ENCODE results near the gene HSF2BP. TPM values are rescaled to one million over a fixed set of nuclear protein-coding genes. Genes with fewer than 3 reads are reported as not detected.
"Not testable (repeated sequence)": the region's sequence is repeated elsewhere in the genome, so short reads cannot be mapped to it uniquely, and the experiment has no call there.

The HSF2BP gene
- total RNA-seq, 1 donor from 2014 or later: 1.2 TPM

GRCh38 chr21:43588957-43589356, 70.3 kb downstream of the HSF2BP start:
- intact Hi-C loops (cut with micrococcal nuclease): no loop called here
- Mint-ChIP-seq H3K36me3 (ENCODE audit: low read depth) (no peaks in the 10 kb centered on the region), H3K4me1 (ENCODE audit: low read depth) (no peaks in the 10 kb centered on the region)

DNA sequence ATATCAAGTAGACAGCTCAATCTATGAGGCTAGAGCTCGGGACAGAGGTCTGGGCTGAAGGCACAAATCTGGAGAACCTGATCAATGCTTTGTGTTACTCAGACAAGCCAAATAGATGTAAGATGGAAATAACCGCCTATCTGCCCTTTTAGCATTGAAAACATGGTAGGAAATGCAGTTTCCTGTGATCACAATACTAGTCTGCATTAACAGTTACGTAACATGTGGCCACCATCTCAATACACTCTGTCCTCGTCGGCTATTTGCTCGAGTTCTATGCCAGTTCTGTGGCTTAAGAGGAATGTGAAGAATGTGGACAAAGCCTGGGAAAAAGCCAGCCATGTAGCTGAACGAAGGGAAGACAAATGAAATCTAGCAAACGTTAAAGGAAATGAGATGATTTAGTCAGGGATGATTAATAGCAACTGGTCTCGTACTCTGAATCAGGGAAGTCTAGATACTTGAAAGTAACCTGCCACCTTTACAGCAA, 73.3 kb downstream of the HSF2BP start:
- H3K9me3 Mint-ChIP-seq: no peaks in the 10 kb centered on the region
- no peak overlapping the region for H3K4me3 Mint-ChIP-seq
- no peak overlapping the region for H3K27ac Mint-ChIP-seq

More at GRCh38 chr21:43588957-43589356, 70.3 kb downstream of the HSF2BP start:
- DNase-seq (ENCODE audit: low spot score): no peak
- Mint-ChIP-seq H3K4me3 (no peak overlapping the region), H3K27ac (no peak overlapping the region), H3K9me3 (no peaks in the 10 kb centered on the region), H3K27me3 (ENCODE audit: insufficient read depth) (peaks cover 26% of the 10 kb centered on the region)

DNA sequence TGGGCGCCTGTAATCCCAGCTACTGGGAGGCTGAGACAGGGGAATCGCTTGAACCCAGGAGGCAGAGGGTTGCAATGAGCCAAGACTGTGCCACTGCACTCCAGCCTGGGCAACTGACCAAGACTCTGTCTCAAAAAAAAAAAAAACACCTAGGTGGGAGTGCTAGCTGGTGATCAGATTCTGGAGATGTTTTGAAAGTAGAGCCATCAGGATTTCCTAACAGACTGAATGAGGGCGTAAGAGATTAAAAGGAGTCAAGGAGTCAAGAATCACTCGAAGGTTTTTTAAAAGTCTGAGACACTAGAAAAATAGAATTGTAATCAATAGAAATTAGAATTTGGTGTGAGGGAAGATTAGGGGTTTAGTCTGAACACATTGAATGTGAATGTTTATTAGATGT, 73.8 kb downstream of the HSF2BP start:
- intact Hi-C loops (cut with micrococcal nuclease): no loop called here
- no peak overlapping the region for H3K4me3 Mint-ChIP-seq
- no peaks in the 10 kb centered on the region for H3K9me3 Mint-ChIP-seq
- H3K27ac Mint-ChIP-seq: no peak overlapping the region
- H3K27me3 Mint-ChIP-seq (ENCODE audit: insufficient read depth): peaks cover 9% of the 10 kb centered on the region
- H3K36me3 Mint-ChIP-seq (ENCODE audit: low read depth): no peaks in the 10 kb centered on the region
- DNase-seq (ENCODE audit: low spot score): no peak
- H3K4me1 Mint-ChIP-seq (ENCODE audit: low read depth): no peaks in the 10 kb centered on the region

More for the DNA sequence above, 73.3 kb downstream of the HSF2BP start:
- intact Hi-C loops (cut with micrococcal nuclease): no loop called here
- no peaks in the 10 kb centered on the region for H3K36me3 Mint-ChIP-seq (ENCODE audit: low read depth)
- H3K27me3 Mint-ChIP-seq (ENCODE audit: insufficient read depth): peaks cover 10% of the 10 kb centered on the region
- H3K4me1 Mint-ChIP-seq (ENCODE audit: low read depth): no peaks in the 10 kb centered on the region
- DNase-seq (ENCODE audit: low spot score): no peak

- Mint-ChIP-seq H3K27me3 (ENCODE audit: insufficient read depth) (peaks cover 5% of the 10 kb centered on the region), H3K4me1 (ENCODE audit: low read depth) (no peaks in the 10 kb centered on the region), H3K36me3 (ENCODE audit: low read depth) (no peaks in the 10 kb centered on the region), H3K27ac (no peak overlapping the region), H3K9me3 (no peaks in the 10 kb centered on the region), H3K4me3 (no peak overlapping the region)
- DNase-seq (ENCODE audit: low spot score): no peak
- intact Hi-C loops (cut with micrococcal nuclease): no loop called here
These were observed 77.8 kb downstream of the HSF2BP start for GRCh38 chr21:43581453-43581852.

- Mint-ChIP-seq H3K27me3 (ENCODE audit: insufficient read depth) (peaks cover 5% of the 10 kb centered on the region), H3K4me1 (ENCODE audit: low read depth) (no peaks in the 10 kb centered on the region), H3K36me3 (ENCODE audit: low read depth) (no peaks in the 10 kb centered on the region), H3K27ac (no peak overlapping the region), H3K4me3 (no peak overlapping the region), H3K9me3 (no peaks in the 10 kb centered on the region)
- intact Hi-C loops (cut with micrococcal nuclease): no loop called here
- DNase-seq (ENCODE audit: low spot score): no peak
These were observed 80.5 kb downstream of the HSF2BP start for GRCh38 chr21:43578677-43579303.

DNA sequence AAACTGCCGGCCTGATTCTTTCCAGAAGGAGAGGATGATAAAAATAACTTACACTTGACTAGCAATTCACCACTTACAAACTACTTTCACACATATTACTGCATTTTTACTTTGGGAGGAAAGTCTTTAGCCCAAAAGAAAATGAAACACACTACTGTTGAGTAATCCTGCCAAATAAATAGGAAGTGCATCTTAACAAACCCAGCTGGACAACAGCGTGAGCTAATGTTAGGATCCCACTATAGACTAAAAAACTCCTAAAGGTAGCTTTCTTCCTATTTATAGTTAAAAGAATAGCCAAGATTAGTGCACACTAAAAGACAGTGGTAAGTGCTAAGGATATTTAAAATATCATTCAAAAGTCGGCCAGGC, 83.8 kb downstream of the HSF2BP start:
- H3K27ac Mint-ChIP-seq: no peak overlapping the region

DNA sequence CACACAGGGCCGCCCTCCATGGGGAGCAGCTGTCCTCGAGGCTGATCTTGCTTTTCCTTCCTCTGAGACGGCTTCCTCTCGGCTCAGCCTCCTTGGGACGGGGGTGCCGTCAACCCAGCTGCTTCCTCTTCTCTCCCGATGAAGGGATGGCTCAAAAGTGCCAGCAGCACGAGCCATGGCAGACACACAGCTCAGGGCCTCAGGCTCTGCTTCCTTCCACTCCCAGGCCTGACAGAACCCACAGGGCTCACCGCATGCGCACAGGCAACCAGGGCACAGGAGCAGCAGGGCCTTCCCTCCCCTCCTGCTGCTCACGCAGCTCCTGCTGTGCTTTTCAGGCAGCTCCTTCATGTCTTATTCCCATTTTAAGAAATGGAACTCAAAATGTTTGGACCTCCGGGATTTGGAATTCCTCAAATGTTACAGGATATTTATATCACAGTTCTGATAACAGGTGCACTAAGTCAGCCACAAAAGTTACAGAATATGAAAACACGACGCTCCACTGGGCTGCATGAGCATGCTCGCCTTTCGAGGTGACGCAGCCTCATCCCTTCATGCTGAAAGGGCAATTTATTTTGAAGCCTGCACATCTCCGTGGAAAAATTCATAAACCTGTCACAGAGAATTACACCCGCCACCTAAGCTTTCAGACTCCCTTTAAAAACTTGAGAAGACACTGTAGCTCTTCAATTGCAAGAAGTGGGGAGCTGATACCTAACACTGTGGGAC, 84.4 kb downstream of the HSF2BP start:
- peaks cover 11% of the 10 kb centered on the region for H3K27me3 Mint-ChIP-seq (ENCODE audit: insufficient read depth)
- no peak for DNase-seq (ENCODE audit: low spot score)
- H3K36me3 Mint-ChIP-seq (ENCODE audit: low read depth): no peaks in the 10 kb centered on the region
- intact Hi-C loops (cut with micrococcal nuclease): no loop called here
- H3K27ac Mint-ChIP-seq: no peak overlapping the region
- H3K4me3 Mint-ChIP-seq: no peak overlapping the region
- no peaks in the 10 kb centered on the region for H3K4me1 Mint-ChIP-seq (ENCODE audit: low read depth)
- no peaks in the 10 kb centered on the region for H3K9me3 Mint-ChIP-seq

More for the DNA sequence above, 83.8 kb downstream of the HSF2BP start:
- DNase-seq (ENCODE audit: low spot score): no peak
- no peaks in the 10 kb centered on the region for H3K9me3 Mint-ChIP-seq
- H3K4me3 Mint-ChIP-seq: no peak overlapping the region
- no peaks in the 10 kb centered on the region for H3K36me3 Mint-ChIP-seq (ENCODE audit: low read depth)
- H3K27me3 Mint-ChIP-seq (ENCODE audit: insufficient read depth): peaks cover 11% of the 10 kb centered on the region
- no peaks in the 10 kb centered on the region for H3K4me1 Mint-ChIP-seq (ENCODE audit: low read depth)
- intact Hi-C loops (cut with micrococcal nuclease): no loop called here

GRCh38 chr21:43573921-43574320, 85.4 kb downstream of the HSF2BP start:
- Mint-ChIP-seq H3K36me3 (ENCODE audit: low read depth) (no peaks in the 10 kb centered on the region), H3K4me3 (no peak overlapping the region), H3K4me1 (ENCODE audit: low read depth) (no peaks in the 10 kb centered on the region), H3K27ac (no peak overlapping the region), H3K27me3 (ENCODE audit: insufficient read depth) (peaks cover 6% of the 10 kb centered on the region), H3K9me3 (no peaks in the 10 kb centered on the region)
- intact Hi-C loops (cut with micrococcal nuclease): no loop called here
- DNase-seq (ENCODE audit: low spot score): no peak

DNA sequence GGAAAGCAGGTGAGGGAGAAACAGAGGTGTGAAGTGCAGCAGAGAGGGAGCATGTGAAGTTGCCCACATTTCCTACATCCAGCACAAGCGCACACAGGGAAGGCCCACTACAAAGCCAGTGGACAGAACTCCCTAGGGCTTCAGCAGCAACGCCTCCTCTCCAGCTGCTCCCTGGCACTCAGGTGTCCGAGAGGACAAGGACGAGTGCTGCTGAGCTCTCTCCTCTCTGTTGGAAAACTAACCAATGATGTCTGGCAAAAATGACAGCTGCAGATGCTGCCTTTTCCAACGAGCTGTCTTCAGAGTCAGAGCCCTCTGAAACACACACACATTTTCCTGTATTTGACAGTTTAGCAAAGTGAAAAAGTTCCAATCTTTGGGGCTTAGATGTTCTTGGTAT, 86.8 kb downstream of the HSF2BP start:
- no peaks in the 10 kb centered on the region for H3K9me3 Mint-ChIP-seq
- H3K27ac Mint-ChIP-seq: no peak overlapping the region
- H3K4me3 Mint-ChIP-seq: no peak overlapping the region
- peaks cover 6% of the 10 kb centered on the region for H3K27me3 Mint-ChIP-seq (ENCODE audit: insufficient read depth)
- no peak for DNase-seq (ENCODE audit: low spot score)
- H3K36me3 Mint-ChIP-seq (ENCODE audit: low read depth): no peaks in the 10 kb centered on the region
- intact Hi-C loops (cut with micrococcal nuclease): no loop called here
- no peaks in the 10 kb centered on the region for H3K4me1 Mint-ChIP-seq (ENCODE audit: low read depth)

- intact Hi-C loops (cut with micrococcal nuclease): no loop called here
- H3K4me1 Mint-ChIP-seq (ENCODE audit: low read depth): no peaks in the 10 kb centered on the region
These were observed 87.3 kb downstream of the HSF2BP start for GRCh38 chr21:43571976-43572375.

DNA sequence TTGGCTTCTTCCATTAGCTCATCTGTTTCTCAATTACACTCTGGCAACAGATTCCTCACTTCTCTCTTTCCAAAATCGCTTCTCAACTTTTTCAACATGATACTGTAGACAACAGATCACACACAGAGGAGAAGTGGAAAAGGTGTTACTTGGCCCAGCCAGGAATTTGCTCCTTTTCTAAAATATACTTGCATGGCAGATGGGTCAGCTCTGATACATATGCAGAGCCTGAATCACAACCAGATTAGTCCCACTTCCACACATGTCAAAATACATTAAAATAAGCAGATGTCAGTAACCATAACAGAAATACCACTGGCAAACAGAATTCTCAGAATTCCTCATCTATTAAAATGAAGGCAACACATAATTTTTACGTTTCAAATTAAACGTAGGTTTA, 89.1 kb downstream of the HSF2BP start:
- intact Hi-C loops (cut with micrococcal nuclease); H3K9me3 Mint-ChIP-seq; DNase-seq (ENCODE audit: low spot score); H3K27ac Mint-ChIP-seq; H3K4me1 Mint-ChIP-seq (ENCODE audit: low read depth); H3K27me3 Mint-ChIP-seq (ENCODE audit: insufficient read depth); H3K36me3 Mint-ChIP-seq (ENCODE audit: low read depth); H3K4me3 Mint-ChIP-seq: not testable (repeated sequence)

More at GRCh38 chr21:43571976-43572375, 87.3 kb downstream of the HSF2BP start:
- Mint-ChIP-seq H3K9me3 (no peaks in the 10 kb centered on the region), H3K27me3 (ENCODE audit: insufficient read depth) (peaks cover 6% of the 10 kb centered on the region), H3K36me3 (ENCODE audit: low read depth) (no peaks in the 10 kb centered on the region), H3K27ac (no peak overlapping the region), H3K4me3 (no peak overlapping the region)
- no peak for DNase-seq (ENCODE audit: low spot score)

GRCh38 chr21:43562451-43562850, 96.8 kb downstream of the HSF2BP start:
- DNase-seq (ENCODE audit: low spot score); H3K9me3 Mint-ChIP-seq; intact Hi-C loops (cut with micrococcal nuclease); H3K36me3 Mint-ChIP-seq (ENCODE audit: low read depth); H3K27me3 Mint-ChIP-seq (ENCODE audit: insufficient read depth); H3K4me3 Mint-ChIP-seq; H3K4me1 Mint-ChIP-seq (ENCODE audit: low read depth); H3K27ac Mint-ChIP-seq: not testable (repeated sequence)

DNA sequence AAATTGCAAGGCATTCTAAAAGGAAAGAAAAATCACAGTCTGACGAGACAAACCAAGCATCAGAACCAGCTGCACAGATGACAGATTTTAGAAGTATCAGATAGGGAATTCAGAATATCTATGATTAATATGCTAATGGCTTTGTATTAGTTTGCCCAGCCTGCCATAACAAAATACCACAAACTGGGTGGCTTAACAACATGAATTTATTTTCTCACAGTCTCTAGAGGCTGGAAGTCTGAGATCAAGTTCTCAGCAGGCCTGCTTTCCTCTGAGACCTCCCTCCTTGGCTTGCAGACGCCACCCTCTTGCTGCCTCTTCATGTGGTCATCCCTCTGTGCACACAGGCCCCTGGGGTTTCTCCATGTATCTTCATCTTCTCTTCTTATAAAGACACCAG, 118.7 kb downstream of the HSF2BP start:
- H3K36me3 Mint-ChIP-seq (ENCODE audit: low read depth); DNase-seq (ENCODE audit: low spot score); intact Hi-C loops (cut with micrococcal nuclease); H3K4me1 Mint-ChIP-seq (ENCODE audit: low read depth); H3K27me3 Mint-ChIP-seq (ENCODE audit: insufficient read depth); H3K4me3 Mint-ChIP-seq; H3K27ac Mint-ChIP-seq; H3K9me3 Mint-ChIP-seq: not testable (repeated sequence)

All from activated T-helper 1 cell treated with anti-CD3 and anti-CD28 coated beads, Interleukin-12 subunit alpha, Interleukin-12 subunit beta, Interleukin-2, Interleukin-4 antibody, amounts not matched to agents 30 ng/mL and 10 ng/mL and 1 ng/mL, durations not matched to agents 14 hours and 24 hours and 36 hours (primary cell).